H1 (cell line): ENCODE results near the gene LRRC61. TPM values are rescaled to one million over a fixed set of nuclear protein-coding genes. Genes with fewer than 3 reads are reported as not detected.

Experiments
- CTCF ChIA-PET: fragments of 300-600 bp; sonication (Branson Sonifier 250); formaldehyde crosslinking; loops from one replicate; lab custom pipeline; 2021; ENCODE audit not compliant: partially characterized antibody; lab: Charles Lee
- POLR2A ChIA-PET: fragments of 300-600 bp; sonication (Branson Sonifier 250); formaldehyde crosslinking; loops from one replicate; lab custom pipeline; 2021; ENCODE audit warnings: inconsistent platforms; ENCODE audit not compliant: partially characterized antibody; lab: Charles Lee
- DNase-seq, 2 experiments: peaks; one replicate each; pipeline versions ENCODE4 v3.0.0 to v3.0.0-alpha.2; 2010 to 2022; ENCODE audit warnings: low spot score in 2 of 2, low read depth in 1 of 2, mixed read lengths in 1 of 2
- FAIRE-seq: peaks from 2 replicates; lab custom pipeline; 2011; peaks lifted over from hg19 to GRCh38; lab: Jason Lieb, UNC
- H2AFZ ChIP-seq: 2 replicates; pipeline ENCODE4 v1.8.1; 2012; ENCODE audit warnings: low read length, inconsistent platforms
- H2AK5ac ChIP-seq: 2 replicates; pipeline ENCODE4 v1.6.1; 2013; ENCODE audit warnings: low read depth, low read length
- H2BK120ac ChIP-seq: replicated peaks from 2 replicates; pipeline ENCODE3; 2013; ENCODE audit warnings: low read depth, low read length, inconsistent platforms
- H2BK12ac ChIP-seq: 2 replicates; pipeline ENCODE4 v1.6.1; 2013; ENCODE audit warnings: low read depth, low read length
- H2BK15ac ChIP-seq: 2 replicates; pipeline ENCODE4 v1.6.1; 2013; ENCODE audit warnings: low read length
- H2BK20ac ChIP-seq: 2 replicates; pipeline ENCODE4 v1.6.1; 2013; ENCODE audit warnings: low read length
- H2BK5ac ChIP-seq: 2 replicates; pipeline ENCODE4 v1.6.1; 2013; ENCODE audit warnings: low read depth, low read length
- H3K14ac ChIP-seq: 2 replicates; pipeline ENCODE4 v1.6.1; 2013; ENCODE audit warnings: inconsistent platforms; ENCODE audit not compliant: insufficient read length
- H3K18ac ChIP-seq: 2 replicates; pipeline ENCODE4 v1.6.1; 2013; ENCODE audit warnings: low read length; ENCODE audit errors: extremely low read depth
- H3K23ac ChIP-seq: 2 replicates; pipeline ENCODE4 v1.6.1; 2013; ENCODE audit warnings: inconsistent platforms; ENCODE audit not compliant: insufficient read length
- H3K23me2 ChIP-seq: 2 replicates; pipeline ENCODE4 v1.6.1; 2013; ENCODE audit warnings: low read depth, low read length
- H3K27ac ChIP-seq: 2 replicates; pipeline ENCODE4 v1.6.1; 2011; ENCODE audit warnings: low read depth, low read length, inconsistent platforms
- H3K27me3 ChIP-seq, 4 experiments: replicated peaks in 1 of 4; 1 replicate in 1 of 4; 2 replicates in 3 of 4; pipeline versions ENCODE4 v1.6.1 to v1.8.1; 2011 to 2013; ENCODE audit warnings: low read length in 3 of 4, mild to moderate bottlenecking in 3 of 4, inconsistent platforms in 2 of 4, mixed read lengths in 2 of 4, moderate library complexity in 1 of 4; ENCODE audit not compliant: control insufficient read depth in 3 of 4, insufficient read depth in 3 of 4; ENCODE audit errors: extremely low read depth in 1 of 4
- H3K36me3 ChIP-seq, 4 experiments: 2 replicates each; pipeline versions ENCODE4 v1.6.1 to v1.8.1; 2011 to 2013; ENCODE audit warnings: mild to moderate bottlenecking in 4 of 4, low read length in 3 of 4, moderate library complexity in 2 of 4, control low read depth in 1 of 4, inconsistent platforms in 1 of 4; ENCODE audit not compliant: insufficient read depth in 4 of 4, control insufficient read depth in 2 of 4
- H3K4ac ChIP-seq: replicated peaks from 2 replicates; pipeline ENCODE3; 2013; ENCODE audit warnings: low read length, low read depth, mixed read lengths, inconsistent platforms; ENCODE audit not compliant: insufficient read length
- H3K4me1 ChIP-seq, 4 experiments: replicated peaks in 1 of 4; 1 replicate in 1 of 4; 2 replicates in 3 of 4; pipeline versions ENCODE4 v1.6.1 to v1.8.1; 2011 to 2013; ENCODE audit warnings: low read length in 3 of 4, inconsistent platforms in 2 of 4, mixed read lengths in 1 of 4; ENCODE audit not compliant: insufficient read depth in 4 of 4, control insufficient read depth in 3 of 4
- H3K4me2 ChIP-seq, 2 experiments: 2 replicates each; pipeline versions ENCODE4 v1.6.1 to v1.8.1; 2011 to 2013; ENCODE audit warnings: low read depth in 2 of 2, low read length in 2 of 2, control low read depth in 1 of 2, inconsistent platforms in 1 of 2, mild to moderate bottlenecking in 1 of 2; ENCODE audit not compliant: insufficient read depth in 1 of 2
- H3K4me3 ChIP-seq, 4 experiments: fragments of 200-600, 300-600 bp in 1 of 4; sonication (generic), shearing (Covaris generic), sonication (Bioruptor Twin) in 1 of 4; 2 replicates each; pipeline versions ENCODE4 v1.5.1 to v1.8.1; 2011 to 2016; ENCODE audit warnings: low read length in 4 of 4, low read depth in 3 of 4, control low read depth in 2 of 4, inconsistent platforms in 2 of 4, mild to moderate bottlenecking in 2 of 4, mixed read lengths in 1 of 4, moderate library complexity in 1 of 4; ENCODE audit not compliant: insufficient read depth in 2 of 4; ENCODE audit errors: extremely low read depth in 1 of 4
- H3K56ac ChIP-seq: replicated peaks from 2 replicates; pipeline ENCODE3; 2013; ENCODE audit warnings: low read depth, mild to moderate bottlenecking, mixed read lengths, low read length, inconsistent platforms; ENCODE audit not compliant: insufficient read length
- H3K79me1 ChIP-seq: 2 replicates; pipeline ENCODE4 v1.6.1; 2013; ENCODE audit warnings: low read depth, low read length, control low read depth
- H3K79me2 ChIP-seq, 2 experiments: 2 replicates each; pipeline versions ENCODE4 v1.6.1 to v1.8.1; 2012 to 2013; ENCODE audit warnings: low read length in 2 of 2, mild to moderate bottlenecking in 2 of 2, inconsistent platforms in 1 of 2; ENCODE audit not compliant: insufficient read depth in 2 of 2, control insufficient read depth in 1 of 2
- H3K9ac ChIP-seq, 4 experiments: replicated peaks in 1 of 4; 1 replicate in 1 of 4; 2 replicates in 3 of 4; pipeline versions ENCODE4 v1.6.1 to v1.8.1; 2011 to 2013; ENCODE audit warnings: low read depth in 3 of 4, low read length in 3 of 4, control low read depth in 2 of 4, mild to moderate bottlenecking in 2 of 4, moderate library complexity in 2 of 4, inconsistent platforms in 1 of 4; ENCODE audit errors: extremely low read depth in 1 of 4
- H3K9me3 ChIP-seq, 2 experiments: 2 replicates each; pipeline versions ENCODE4 v1.6.1 to v1.8.1; 2012 to 2013; ENCODE audit warnings: mild to moderate bottlenecking in 2 of 2, moderate library complexity in 2 of 2, control low read depth in 1 of 2, inconsistent platforms in 1 of 2, low read depth in 1 of 2, low read length in 1 of 2, mixed read lengths in 1 of 2; ENCODE audit not compliant: insufficient read depth in 2 of 2
- H4K20me1 ChIP-seq, 2 experiments: replicated peaks in 1 of 2; 2 replicates each; pipeline versions ENCODE3 to v1.8.1; 2011 to 2013; ENCODE audit warnings: inconsistent platforms in 2 of 2, low read length in 2 of 2, mild to moderate bottlenecking in 1 of 2; ENCODE audit not compliant: insufficient read depth in 2 of 2, control insufficient read depth in 1 of 2
- H4K5ac ChIP-seq: 2 replicates; pipeline ENCODE4 v1.6.1; 2013; ENCODE audit warnings: low read length, low read depth, mixed read lengths, inconsistent platforms; ENCODE audit not compliant: insufficient read length
- H4K8ac ChIP-seq: 2 replicates; pipeline ENCODE4 v1.8.0; 2013; ENCODE audit warnings: mild to moderate bottlenecking, moderate library complexity, low read length, inconsistent platforms; ENCODE audit not compliant: insufficient read depth; ENCODE audit errors: extremely low read depth
- H4K91ac ChIP-seq: replicated peaks from 2 replicates; pipeline ENCODE3; 2013; ENCODE audit warnings: low read length, mixed read lengths, inconsistent platforms; ENCODE audit not compliant: insufficient read length
- CHD1 ChIP-seq: IDR thresholded peaks from 2 replicates; pipeline ENCODE4 v1.6.1; 2012; ENCODE audit warnings: low read depth, low read length, improper control_type of control experiment
- KDM1A ChIP-seq: fragments of 200-600, 300-600 bp; sonication (generic); IDR thresholded peaks from 2 replicates; pipeline ENCODE4 v1.7.1; 2016; ENCODE audit warnings: mild to moderate bottlenecking, low read length, borderline replicate concordance
- POLR2A ChIP-seq, 2 experiments: IDR thresholded peaks; 1 replicate in 1 of 2; 2 replicates in 1 of 2; pipeline ENCODE4 v1.6.1; 2011; ENCODE audit warnings: low read depth in 2 of 2, low read length in 2 of 2, mild to moderate bottlenecking in 2 of 2; ENCODE audit errors: control extremely low read depth in 1 of 2
- POLR2AphosphoS5 ChIP-seq: IDR thresholded peaks from 2 replicates; pipeline ENCODE4 v1.6.1; 2011; ENCODE audit warnings: low read depth, low read length
- RAD21 ChIP-seq, 2 experiments: IDR thresholded peaks in 1 of 2; conservative IDR thresholded peaks in 1 of 2; 2 replicates each; pipeline ENCODE4 v1.6.1; 2011; ENCODE audit warnings: low read depth in 2 of 2, low read length in 2 of 2, improper control_type of control experiment in 1 of 2, inconsistent platforms in 1 of 2, mild to moderate bottlenecking in 1 of 2, moderate library complexity in 1 of 2
- RXRA ChIP-seq: IDR thresholded peaks from 2 replicates; pipeline ENCODE4 v1.6.1; 2011; ENCODE audit warnings: low read depth, mild to moderate bottlenecking, low read length, moderate library complexity; ENCODE audit not compliant: insufficient read depth
- SIX5 ChIP-seq: IDR thresholded peaks from 2 replicates; pipeline ENCODE4 v1.6.1; 2011; ENCODE audit warnings: mild to moderate bottlenecking, low read depth, low read length
- SP1 ChIP-seq: IDR thresholded peaks from 2 replicates; pipeline ENCODE4 v1.6.1; 2011; ENCODE audit warnings: low read depth, low read length
- TEAD4 ChIP-seq: IDR thresholded peaks from 2 replicates; pipeline ENCODE4 v1.6.1; 2012; ENCODE audit warnings: low read depth, low read length, inconsistent platforms, mixed read lengths
- WGBS, 2 experiments: shearing (Covaris generic) in 1 of 2; methylation state at CpG; one replicate each; pipeline versions ENCODE4 v1.1.6 to v1.1.7; 2013 to 2015; ENCODE audit warnings: low lambda C conversion rate in 2 of 2, mixed read lengths in 2 of 2, inconsistent platforms in 1 of 2, low coverage in 1 of 2, missing lambda C conversion rate in 1 of 2; ENCODE audit not compliant: insufficient replicate concordance in 2 of 2, insufficient coverage in 1 of 2, insufficient read length in 1 of 2; ENCODE audit errors: extremely low coverage in 1 of 2, missing lambda C conversion rate in 1 of 2; 5-methylcytosine and 5-hydroxymethylcytosine counted together
- polyA plus RNA-seq, 7 experiments: library from polyadenylated mRNA; depleted of rRNA in 3 of 7; stranded (reverse) in 5 of 7; unstranded in 2 of 7; fragments of >200 nt in 5 of 7; fragments of 200-250 nt in 2 of 7; gene quantifications; 1 replicate in 5 of 7; 2 replicates in 1 of 7; 4 replicates in 1 of 7; pipeline versions ENCODE4 v1.2.1 to v1.2.3, GENCODE V29; 2011 to 2013; ENCODE audit warnings: missing spikeins in 2 of 7, mixed read lengths in 2 of 7
- total RNA-seq: library from RNA; stranded (reverse); fragmentation: NEBNext Ultra II Directional; extraction: Animal tissue kit (Norgen Biotek cat#: 25700); gene quantifications from 2 replicates; pipeline ENCODE4 v1.2.1, GENCODE V29; 2021

LRRC61 gene
- total and polyA plus RNA-seq, 2 of the 8 experiments (the other 6 are each of a cell fraction or from before 2014, with no cell fraction given), result 0.73 to 44.8 TPM

DNA sequence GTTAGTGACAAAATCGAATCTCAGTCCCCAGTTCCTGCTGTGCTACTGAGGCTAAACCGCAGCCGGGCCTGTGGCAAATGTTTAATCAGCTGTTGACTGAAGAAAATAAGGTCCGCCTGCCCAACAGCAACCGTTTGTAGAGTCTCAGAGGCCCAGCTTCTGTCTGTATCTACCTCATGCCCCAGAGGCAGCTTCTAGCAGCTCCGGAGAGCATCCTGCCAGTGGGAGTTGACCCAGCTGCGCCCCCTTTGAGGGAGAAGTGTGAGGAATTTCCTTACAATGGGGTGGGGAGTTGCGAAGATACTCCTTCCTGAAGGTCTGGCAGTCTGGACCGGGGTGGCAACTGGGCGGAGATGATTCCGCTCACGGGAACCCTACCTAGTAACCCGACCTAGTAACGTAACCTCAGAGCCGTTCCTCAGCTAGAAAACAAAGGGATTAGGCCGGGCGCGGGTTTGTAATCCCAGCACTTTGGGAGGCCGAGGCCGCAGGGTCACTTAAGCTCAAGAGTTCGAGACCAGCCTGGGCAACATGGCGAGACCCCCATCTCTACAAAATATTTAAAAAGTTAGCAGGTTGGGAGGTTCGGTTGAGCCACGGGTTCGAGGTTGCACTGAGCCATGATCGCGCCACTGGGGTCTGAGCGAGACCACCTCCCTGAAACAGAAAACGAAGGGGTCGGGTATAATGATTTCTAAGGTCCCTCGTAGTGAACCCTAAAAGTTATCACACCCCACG, 55.1 kb downstream of the LRRC61 start:
- FAIRE-seq, result peak; percentile 72
- TF ChIP-seq KDM1A (peak; percentile 84; the same call in 1 of the 2 replicates), CHD1 (0 out of 2 replicates have a peak, but pooled peaks have one; percentile 27), SP1 (peak; percentile 52; the same call in 1 of the 2 replicates), TEAD4 (peak; percentile 77; the same call in 1 of the 2 replicates), SIX5 (no peak), RXRA (0 out of 2 replicates have a peak, but pooled peaks have one; percentile 2), POLR2A (IDR thresholded peaks at IDR 0.05; ENCODE audit: control extremely low read depth in 1 of 2, low read depth in 2 of 2, low read length in 2 of 2) (peak in 1 of 2 experiments; percentile 53; a peak in 1 of 3 replicates), POLR2AphosphoS5 (0 out of 2 replicates have a peak, but pooled peaks have one; percentile 69), RAD21 (IDR thresholded peaks at IDR 0.05 in 1 of 2, conservative IDR thresholded peaks at IDR 0.05 in 1 of 2; ENCODE audit: low read depth in 2 of 2, low read length in 2 of 2) (peak; percentile 32 to 60)

More for the DNA sequence above, 55.1 kb downstream of the LRRC61 start:
- Histone ChIP-seq H3K36me3 (peaks cover 3 to 22% (median 8%) of the 10 kb centered on the region in 4 experiments; a peak in 6 of 8 replicates), H2BK5ac (peak overlapping the region; percentile 71), H2AFZ (no peak overlapping the region), H3K79me2 (peaks cover 0 to 50% of the 10 kb centered on the region in 2 experiments), H3K4me1 (peaks cover 15 to 41% (median 24%) of the 10 kb centered on the region in 4 experiments), H4K5ac (peak overlapping the region; percentile 89), H3K9ac (peak overlapping the region in 3 of 4 experiments; percentile 53 to 72 (median 71); a peak in 5 of 7 replicates), H3K27me3 (no peaks in the 10 kb centered on the region), H2BK20ac (peak overlapping the region; percentile 43; the same call in 1 of the 2 replicates), H2AK5ac (no peak overlapping the region), H3K18ac (peak overlapping the region; percentile 98), H4K8ac (peak overlapping the region; percentile 91), H3K27ac (peak overlapping the region; percentile 70), H4K91ac (peak overlapping the region; percentile 26), H3K4me3 (peak overlapping the region; percentile 54 to 96 (median 62)), H3K14ac (no peak overlapping the region), H3K9me3 (no peaks in the 10 kb centered on the region), H3K56ac (peak overlapping the region; percentile 93), H2BK12ac (no peak overlapping the region), H3K23me2 (peaks cover 11% of the 10 kb centered on the region), H3K23ac (no peak overlapping the region), H2BK15ac (no peak overlapping the region), H3K79me1 (peaks cover 15% of the 10 kb centered on the region), H4K20me1 (peaks cover 0 to 4% of the 10 kb centered on the region in 2 experiments), H2BK120ac (no peak overlapping the region), H3K4ac (no peak overlapping the region), H3K4me2 (peak overlapping the region; percentile 68 to 94)
- CTCF ChIA-PET, result interaction anchor here (0.9 to 2.1 kb wide), 16 partner anchors 9 to 92 kb away, joined by 3 to 18 read pairs (median 4); partner anchors contain the start of gene REPIN1
- 9% methylated on average over 32 of the region's 32 CpGs; no CpG with 5 or more reads in 1 of the 2 experiments for WGBS, 2 experiments
- POLR2A ChIA-PET, result interaction anchor here (0.6 to 6.1 kb wide), 19 partner anchors 8 to 53 kb away, joined by 3 to 93 read pairs (median 4); partner anchors contain the start of genes RARRES2 and REPIN1
- DNase-seq, result peak; percentile 82 to 88
